Breast epithelium (tissue), 4 donors: ENCODE data around the gene NCKAP5. TPM values are rescaled to one million over a fixed set of nuclear protein-coding genes. Genes with fewer than 3 reads are reported as not detected.

Experiments used
- DNase-seq, 2 donors: peaks; one replicate each; pipeline ENCODE4 v3.0.0-alpha.2; 2019; ENCODE audit warnings: low spot score in 2 of 2
- H3K27ac ChIP-seq, 2 donors: fragments of 200-600 bp; sonication (generic) in 1 of 2; one replicate each; pipeline ENCODE4 v1.5.1; 2016 to 2019; ENCODE audit warnings: mild to moderate bottlenecking in 1 of 2
- H3K27me3 ChIP-seq, 2 donors: fragments of 200-600 bp; sonication (generic) in 1 of 2; one replicate each; pipeline versions ENCODE4 v1.5.1 to v1.6.0; 2017 to 2019; ENCODE audit warnings: control low read depth in 1 of 2, mild to moderate bottlenecking in 1 of 2
- H3K36me3 ChIP-seq: fragments of 200-600 bp; one replicate; pipeline ENCODE4 v1.5.1; 2019
- H3K4me1 ChIP-seq, 2 donors: fragments of 200-600 bp; sonication (generic); one replicate each; pipeline ENCODE4 v1.5.1; 2016 to 2019; ENCODE audit warnings: control low read depth in 1 of 2
- H3K4me3 ChIP-seq, 3 donors: fragments of 200-600 bp; sonication (generic); 1 replicate in 2 of 3; 2 replicates in 1 of 3; pipeline ENCODE4 v1.5.1; 2016 to 2019; ENCODE audit warnings: mild to moderate bottlenecking in 3 of 3, moderate library complexity in 2 of 3
- H3K9me3 ChIP-seq, 2 donors: fragments of 200-600 bp; sonication (generic) in 1 of 2; one replicate each; pipeline ENCODE4 v1.5.1; 2016 to 2019; ENCODE audit warnings: control low read depth in 1 of 2
- CTCF ChIP-seq, 3 donors: fragments of 450-650 bp; IDR thresholded peaks; one replicate each; pipeline ENCODE4 v1.5.1; 2016 to 2017; ENCODE audit warnings: antibody characterized with exemption in 3 of 3, mild to moderate bottlenecking in 3 of 3, moderate library complexity in 3 of 3
- POLR2A ChIP-seq: fragments of 450-650 bp; IDR thresholded peaks from one replicate; pipeline ENCODE4 v1.6.1; 2016; ENCODE audit warnings: antibody characterized with exemption, mild to moderate bottlenecking, moderate library complexity
- POLR2AphosphoS5 ChIP-seq, 3 donors: sonication (generic); formaldehyde crosslinking; IDR thresholded peaks; one replicate each; pipeline ENCODE4 v1.6.1; 2017; ENCODE audit warnings: antibody characterized with exemption in 3 of 3
- intact Hi-C: fragments of 100-400 bp; cut with DNase I; formaldehyde crosslinking; loops from one replicate; pipeline ENCODE4 v1.15.1; 2023; ENCODE audit warnings: low total_unique reads
- total RNA-seq, 3 donors: library from RNA; depleted of rRNA; stranded (reverse); fragments of >200 nt; gene quantifications; one replicate each; pipeline ENCODE4 v1.1.0, GENCODE V29; 2016

The NCKAP5 gene
- total RNA-seq, 3 donors from 2014 or later, result 1.1 to 10.5 (median 6.1) TPM

DNA sequence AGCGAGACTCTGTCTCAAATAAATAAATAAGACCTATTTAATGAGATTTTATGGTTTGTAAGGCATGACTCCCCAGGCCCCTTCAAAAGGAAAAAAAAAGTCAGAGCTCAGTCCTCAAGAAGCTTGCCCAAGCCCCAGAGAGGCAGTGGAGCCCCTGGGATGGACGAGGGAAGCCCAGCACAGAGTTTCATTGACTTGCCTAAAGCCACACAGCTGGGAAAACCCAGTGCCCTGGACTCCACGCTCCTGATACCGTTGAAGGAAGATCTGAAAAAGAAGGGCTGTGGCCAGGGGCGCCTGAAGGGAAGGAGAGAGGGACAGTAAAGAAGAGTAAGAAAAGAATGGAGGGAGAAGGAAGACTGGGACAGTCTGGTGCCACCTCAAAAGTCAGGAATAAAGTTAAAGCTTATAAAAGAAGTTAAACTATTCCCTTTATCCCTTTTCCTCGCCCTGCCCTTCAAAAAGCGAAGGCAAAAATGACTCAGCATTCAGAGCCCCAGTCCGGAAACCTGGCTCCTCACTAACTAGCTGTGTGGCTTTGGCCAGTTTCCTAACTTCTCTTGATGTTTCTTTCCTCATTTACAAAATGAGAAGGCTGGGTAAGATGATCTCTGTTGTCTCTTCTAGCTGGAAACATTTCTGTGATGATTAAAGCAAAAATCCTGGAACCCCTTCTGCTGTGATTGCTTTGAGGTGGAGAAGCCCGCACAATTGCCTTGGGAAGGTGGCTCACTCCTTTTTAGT lies 945.0 kb downstream of the NCKAP5 start:
- H3K27ac ChIP-seq, result no peak overlapping the region
- no peak for TF ChIP-seq POLR2AphosphoS5 (IDR thresholded peaks at IDR 0.05)
- TF ChIP-seq CTCF (IDR thresholded peaks at IDR 0.05), result no peak
- no peak for TF ChIP-seq POLR2A
- intact Hi-C loops, result no loop called here
- no peaks in the 10 kb centered on the region for H3K4me1 ChIP-seq
- no peak for DNase-seq
- H3K4me3 ChIP-seq, result no peak overlapping the region
- no peaks in the 10 kb centered on the region for H3K36me3 ChIP-seq
- H3K9me3 ChIP-seq, result no peaks in the 10 kb centered on the region
- no peaks in the 10 kb centered on the region for H3K27me3 ChIP-seq
